ENCODE data around the gene UFD1. TPM values are rescaled to one million over a fixed set of nuclear protein-coding genes. Genes with fewer than 3 reads are reported as not detected.
A peak's percentile ranks its signal among the peaks of the same experiment; 100 is the strongest.

The UFD1 gene
- total and polyA plus RNA-seq, 4 experiments from 2014 or later, result 42.0 to 126 (median 65.0) TPM

GRCh38 chr22:19499236-19499879 lies 20.4 kb upstream of the UFD1 start:
- no peaks in the 10 kb centered on the region for H3K36me3 ChIP-seq (ENCODE audit: insufficient read depth, low read length)
- no peaks in the 10 kb centered on the region for H3K27me3 ChIP-seq (ENCODE audit: insufficient read depth, low read length)
- peaks cover 4 to 7% (median 5%) of the 10 kb centered on the region in 4 donors for H3K4me1 Mint-ChIP-seq
- H3K27ac Mint-ChIP-seq, result peak overlapping the region in 1 of 7 donors; percentile 73
- no peaks in the 10 kb centered on the region for H3K27me3 Mint-ChIP-seq
- no peak overlapping the region for H3K27ac ChIP-seq (ENCODE audit: low read depth, low read length)
- ChIA-PET POLR2A (ENCODE audit: partially characterized antibody) (no interaction called here), CTCF (ENCODE audit: partially characterized antibody) (no interaction called here)
- no peak overlapping the region for H3K4me3 ChIP-seq (ENCODE audit: low read length in 2 of 2)
- H3K36me3 Mint-ChIP-seq, result no peaks in the 10 kb centered on the region
- intact Hi-C loops (cut with micrococcal nuclease), result no loop called here
- no peaks in the 10 kb centered on the region for H3K4me1 ChIP-seq (ENCODE audit: insufficient read depth, low read length)
- DNase-seq, result no peak
- no peak overlapping the region for H3K4me3 Mint-ChIP-seq
- H3K9me3 ChIP-seq (ENCODE audit: control insufficient read depth in 1 of 2, low read length in 2 of 2), result no peaks in the 10 kb centered on the region
- H3K9me3 Mint-ChIP-seq, result no peaks in the 10 kb centered on the region

- no peaks in the 10 kb centered on the region for H3K27me3 Mint-ChIP-seq
- no peaks in the 10 kb centered on the region for H3K9me3 ChIP-seq (ENCODE audit: control insufficient read depth in 1 of 2, low read length in 2 of 2)
- no peaks in the 10 kb centered on the region for H3K36me3 Mint-ChIP-seq
- intact Hi-C loops (cut with micrococcal nuclease), result no loop called here
- H3K4me1 Mint-ChIP-seq, result peaks cover 4 to 7% (median 5%) of the 10 kb centered on the region in 4 donors
- no peaks in the 10 kb centered on the region for H3K36me3 ChIP-seq (ENCODE audit: insufficient read depth, low read length)
- no peaks in the 10 kb centered on the region for H3K9me3 Mint-ChIP-seq
- CTCF ChIA-PET (ENCODE audit: partially characterized antibody), result no interaction called here
- no peaks in the 10 kb centered on the region for H3K27me3 ChIP-seq (ENCODE audit: insufficient read depth, low read length)
- POLR2A ChIA-PET (ENCODE audit: partially characterized antibody), result no interaction called here
- H3K4me3 Mint-ChIP-seq, result no peak overlapping the region
- no peak overlapping the region for H3K4me3 ChIP-seq (ENCODE audit: low read length in 2 of 2)
- H3K4me1 ChIP-seq (ENCODE audit: insufficient read depth, low read length), result no peaks in the 10 kb centered on the region
- peak overlapping the region in 1 of 7 donors; percentile 8 for H3K27ac Mint-ChIP-seq
- no peak overlapping the region for H3K27ac ChIP-seq (ENCODE audit: low read depth, low read length)
- no peak for DNase-seq
These were observed 19.8 kb upstream of the UFD1 start for GRCh38 chr22:19498866-19499190.

GRCh38 chr22:19498154-19498865 lies 19.3 kb upstream of the UFD1 start:
- ChIA-PET POLR2A (ENCODE audit: partially characterized antibody) (no interaction called here), CTCF (ENCODE audit: partially characterized antibody) (no interaction called here)
- no peak overlapping the region for H3K4me3 ChIP-seq (ENCODE audit: low read length in 2 of 2)
- intact Hi-C loops (cut with micrococcal nuclease), result no loop called here
- Mint-ChIP-seq H3K27ac (peak overlapping the region in 1 of 7 donors; percentile 8), H3K4me1 (peaks cover 4 to 7% (median 5%) of the 10 kb centered on the region in 4 donors), H3K9me3 (no peaks in the 10 kb centered on the region), H3K27me3 (no peaks in the 10 kb centered on the region), H3K4me3 (no peak overlapping the region), H3K36me3 (no peaks in the 10 kb centered on the region)
- H3K27me3 ChIP-seq (ENCODE audit: insufficient read depth, low read length), result no peaks in the 10 kb centered on the region
- H3K27ac ChIP-seq (ENCODE audit: low read depth, low read length), result no peak overlapping the region
- H3K4me1 ChIP-seq (ENCODE audit: insufficient read depth, low read length), result no peaks in the 10 kb centered on the region
- no peaks in the 10 kb centered on the region for H3K36me3 ChIP-seq (ENCODE audit: insufficient read depth, low read length)
- no peaks in the 10 kb centered on the region for H3K9me3 ChIP-seq (ENCODE audit: control insufficient read depth in 1 of 2, low read length in 2 of 2)
- DNase-seq, result no peak

GRCh38 chr22:19497245-19497644 lies 18.3 kb upstream of the UFD1 start:
- Histone ChIP-seq H3K9me3 (ENCODE audit: control insufficient read depth in 1 of 2, low read length in 2 of 2) (no peaks in the 10 kb centered on the region), H3K4me3 (ENCODE audit: low read length in 2 of 2) (no peak overlapping the region), H3K4me1 (ENCODE audit: insufficient read depth, low read length) (no peaks in the 10 kb centered on the region), H3K36me3 (ENCODE audit: insufficient read depth, low read length) (no peaks in the 10 kb centered on the region), H3K27ac (ENCODE audit: low read depth, low read length) (no peak overlapping the region), H3K27me3 (ENCODE audit: insufficient read depth, low read length) (no peaks in the 10 kb centered on the region)
- no peaks in the 10 kb centered on the region for H3K27me3 Mint-ChIP-seq
- CTCF ChIA-PET (ENCODE audit: partially characterized antibody), result no interaction called here
- H3K4me1 Mint-ChIP-seq, result peaks cover 4 to 7% (median 6%) of the 10 kb centered on the region in 4 donors
- intact Hi-C loops (cut with micrococcal nuclease), result no loop called here
- POLR2A ChIA-PET (ENCODE audit: partially characterized antibody), result no interaction called here
- H3K36me3 Mint-ChIP-seq, result no peaks in the 10 kb centered on the region
- no peak overlapping the region for H3K27ac Mint-ChIP-seq
- H3K9me3 Mint-ChIP-seq, result no peaks in the 10 kb centered on the region
- no peak for DNase-seq
- H3K4me3 Mint-ChIP-seq, result no peak overlapping the region

GRCh38 chr22:19496324-19496630 lies 17.3 kb upstream of the UFD1 start:
- no peak for DNase-seq

GRCh38 chr22:19495562-19496323 lies 16.8 kb upstream of the UFD1 start:
- Mint-ChIP-seq H3K4me3 (no peak overlapping the region), H3K36me3 (no peaks in the 10 kb centered on the region), H3K4me1 (peaks cover 4 to 7% (median 6%) of the 10 kb centered on the region in 4 donors), H3K27me3 (no peaks in the 10 kb centered on the region), H3K27ac (peak overlapping the region in 3 of 7 donors; percentile 16 to 72 (median 55)), H3K9me3 (no peaks in the 10 kb centered on the region)
- Histone ChIP-seq H3K4me3 (ENCODE audit: low read length in 2 of 2) (no peak overlapping the region), H3K4me1 (ENCODE audit: insufficient read depth, low read length) (no peaks in the 10 kb centered on the region), H3K27me3 (ENCODE audit: insufficient read depth, low read length) (no peaks in the 10 kb centered on the region), H3K9me3 (ENCODE audit: control insufficient read depth in 1 of 2, low read length in 2 of 2) (no peaks in the 10 kb centered on the region), H3K27ac (ENCODE audit: low read depth, low read length) (no peak overlapping the region), H3K36me3 (ENCODE audit: insufficient read depth, low read length) (no peaks in the 10 kb centered on the region)
- DNase-seq, result peak in 4 of 5 donors; percentile 16 to 36 (median 25)
- CTCF ChIA-PET (ENCODE audit: partially characterized antibody), result interaction anchor here (1.0 to 4.1 kb wide), 2 partner anchors 134 to 137 kb away, joined by 3 to 23 read pairs; no protein-coding TSS in a partner anchor
- intact Hi-C loops (cut with micrococcal nuclease), result loop anchor here (1.0 kb wide), 1 partner anchor 135 kb away; no protein-coding TSS in a partner anchor
- POLR2A ChIA-PET (ENCODE audit: partially characterized antibody), result no interaction called here

More at GRCh38 chr22:19496324-19496630, 17.3 kb upstream of the UFD1 start:
- Mint-ChIP-seq H3K27me3 (no peaks in the 10 kb centered on the region), H3K27ac (peak overlapping the region in 1 of 7 donors; percentile 72), H3K9me3 (no peaks in the 10 kb centered on the region), H3K4me3 (no peak overlapping the region), H3K36me3 (no peaks in the 10 kb centered on the region), H3K4me1 (peaks cover 4 to 7% (median 6%) of the 10 kb centered on the region in 4 donors)
- intact Hi-C loops (cut with micrococcal nuclease), result loop anchor here (1.0 kb wide), 1 partner anchor 134 kb away; no protein-coding TSS in a partner anchor
- Histone ChIP-seq H3K4me3 (ENCODE audit: low read length in 2 of 2) (no peak overlapping the region), H3K36me3 (ENCODE audit: insufficient read depth, low read length) (no peaks in the 10 kb centered on the region), H3K27me3 (ENCODE audit: insufficient read depth, low read length) (no peaks in the 10 kb centered on the region), H3K27ac (ENCODE audit: low read depth, low read length) (no peak overlapping the region), H3K4me1 (ENCODE audit: insufficient read depth, low read length) (no peaks in the 10 kb centered on the region), H3K9me3 (ENCODE audit: control insufficient read depth in 1 of 2, low read length in 2 of 2) (no peaks in the 10 kb centered on the region)
- ChIA-PET CTCF (ENCODE audit: partially characterized antibody) (interaction anchor here (1.0 to 4.1 kb wide), 2 partner anchors 134 to 136 kb away, joined by 3 to 23 read pairs; no protein-coding TSS in a partner anchor), POLR2A (ENCODE audit: partially characterized antibody) (no interaction called here)

GRCh38 chr22:19494676-19495173 lies 15.7 kb upstream of the UFD1 start:
- H3K36me3 ChIP-seq (ENCODE audit: insufficient read depth, low read length), result no peaks in the 10 kb centered on the region
- POLR2A ChIA-PET (ENCODE audit: partially characterized antibody), result interaction anchor here (1.1 to 1.6 kb wide), 2 partner anchors 15 to 135 kb away, joined by 3 to 4 read pairs; partner anchors contain the start of genes CDC45 and UFD1
- no peak overlapping the region for H3K27ac ChIP-seq (ENCODE audit: low read depth, low read length)
- no peak for DNase-seq
- no peaks in the 10 kb centered on the region for H3K4me1 ChIP-seq (ENCODE audit: insufficient read depth, low read length)
- H3K4me3 Mint-ChIP-seq, result no peak overlapping the region
- CTCF ChIA-PET (ENCODE audit: partially characterized antibody), result interaction anchor here (4.1 kb wide), 1 partner anchor 136 kb away, joined by 23 read pairs; no protein-coding TSS in a partner anchor
- no peaks in the 10 kb centered on the region for H3K27me3 ChIP-seq (ENCODE audit: insufficient read depth, low read length)
- H3K9me3 Mint-ChIP-seq, result no peaks in the 10 kb centered on the region
- peaks cover 5 to 9% (median 7%) of the 10 kb centered on the region in 4 donors for H3K4me1 Mint-ChIP-seq
- H3K36me3 Mint-ChIP-seq, result no peaks in the 10 kb centered on the region
- H3K4me3 ChIP-seq (ENCODE audit: low read length in 2 of 2), result no peak overlapping the region
- no peak overlapping the region for H3K27ac Mint-ChIP-seq
- no peaks in the 10 kb centered on the region for H3K9me3 ChIP-seq (ENCODE audit: control insufficient read depth in 1 of 2, low read length in 2 of 2)
- intact Hi-C loops (cut with micrococcal nuclease), result no loop called here
- H3K27me3 Mint-ChIP-seq, result no peaks in the 10 kb centered on the region

All from CD4-positive, alpha-beta memory T cell (primary cell).